Osteoblast (primary cell): ENCODE results near the gene TMEM179. TPM values are rescaled to one million over a fixed set of nuclear protein-coding genes. Genes with fewer than 3 reads are reported as not detected.
A peak's percentile ranks its signal among the peaks of the same experiment; 100 is the strongest.

ENCODE experiments used
- DNase-seq: peaks from one replicate; pipeline ENCODE4 v3.0.0; 2011; ENCODE audit warnings: low spot score, mixed read lengths; ENCODE audit not compliant: insufficient read length; ENCODE audit errors: missing footprints
- H2AFZ ChIP-seq: 2 replicates; pipeline ENCODE4 v1.6.0; 2011; ENCODE audit warnings: mild to moderate bottlenecking, low read length
- H3K27ac ChIP-seq: 2 replicates; pipeline ENCODE4 v1.5.1; 2011; ENCODE audit warnings: mild to moderate bottlenecking, low read depth, low read length, moderate library complexity
- H3K27me3 ChIP-seq: 2 replicates; pipeline ENCODE4 v1.6.0; 2012; ENCODE audit warnings: mild to moderate bottlenecking, control low read depth, inconsistent platforms, low read length, moderate library complexity; ENCODE audit not compliant: insufficient read depth
- H3K36me3 ChIP-seq: 2 replicates; pipeline ENCODE4 v1.5.1; 2011; ENCODE audit warnings: mild to moderate bottlenecking, low read length, control low read depth, moderate library complexity; ENCODE audit not compliant: insufficient read depth
- H3K4me1 ChIP-seq: 2 replicates; pipeline ENCODE4 v1.5.1; 2011; ENCODE audit warnings: mild to moderate bottlenecking, low read length, control low read depth, moderate library complexity; ENCODE audit not compliant: insufficient read depth
- H3K4me2 ChIP-seq: 2 replicates; pipeline ENCODE4 v1.6.0; 2011; ENCODE audit warnings: mild to moderate bottlenecking, low read length; ENCODE audit not compliant: insufficient read depth
- H3K4me3 ChIP-seq: fragments of 200-600 bp; sonication (generic); 3 replicates; pipeline ENCODE4 v1.5.1; 2012; ENCODE audit warnings: mild to moderate bottlenecking, low read length, inconsistent platforms; ENCODE audit not compliant: insufficient read depth
- H3K79me2 ChIP-seq: 2 replicates; pipeline ENCODE4 v1.6.0; 2012; ENCODE audit warnings: mild to moderate bottlenecking, low read length, control low read depth, inconsistent platforms; ENCODE audit not compliant: insufficient read depth
- H3K9me3 ChIP-seq: 2 replicates; pipeline ENCODE4 v1.5.1; 2011; ENCODE audit warnings: low read depth, low read length, control low read depth
- H4K20me1 ChIP-seq: 2 replicates; pipeline ENCODE4 v1.6.0; 2012; ENCODE audit warnings: mild to moderate bottlenecking, low read length, control low read depth; ENCODE audit not compliant: insufficient read depth
- total RNA-seq: library from RNA; depleted of rRNA; stranded (reverse); fragments of >200 nt; gene quantifications from 2 replicates; pipeline ENCODE4 v1.2.3, GENCODE V29; 2012
- TF ChIP-seq, protein P1 (sequence below): IDR thresholded peaks from 2 replicates; pipeline ENCODE4 v1.5.1; 2011; ENCODE audit warnings: mild to moderate bottlenecking, low read depth, low read length, moderate library complexity; ENCODE audit errors: extremely low read depth

TMEM179 gene
- total RNA-seq, 1 donor = not detected

DNA sequence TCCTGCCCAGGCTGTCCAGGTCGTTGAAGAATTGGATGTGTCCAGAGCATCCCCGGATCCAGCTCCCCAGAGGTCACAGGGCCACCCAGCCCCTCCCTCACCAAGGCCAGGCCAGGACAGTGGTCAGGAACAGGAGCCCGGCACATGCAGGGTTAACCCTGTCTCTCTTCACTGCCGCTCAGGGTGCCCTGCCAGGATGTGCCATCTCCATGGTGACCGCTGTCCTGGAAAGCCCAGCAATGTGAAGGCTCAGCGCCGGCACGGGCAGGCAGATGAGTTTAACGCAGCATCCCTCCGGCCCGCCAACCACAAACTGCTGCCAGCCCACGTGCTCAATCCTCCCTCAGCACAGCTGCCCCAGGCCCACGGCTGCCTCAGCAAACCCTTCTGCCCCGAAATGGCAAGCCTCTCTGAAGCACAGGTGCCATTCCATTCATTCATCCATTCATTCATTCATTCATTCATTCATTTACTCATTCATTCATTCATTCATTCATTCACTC, 4.4 kb downstream of the TMEM179 start:
- Histone ChIP-seq H4K20me1 (no peaks in the 10 kb centered on the region), H3K27me3 (peaks cover 5% of the 10 kb centered on the region), H3K4me1 (no peaks in the 10 kb centered on the region), H3K4me2 (no peak overlapping the region), H3K9me3 (no peaks in the 10 kb centered on the region), H3K36me3 (no peaks in the 10 kb centered on the region), H2AFZ (no peak overlapping the region), H3K4me3 (no peak overlapping the region), H3K79me2 (no peaks in the 10 kb centered on the region), H3K27ac (no peak overlapping the region)
- peak; percentile 93 for DNase-seq
- TF ChIP-seq, protein P1, sequence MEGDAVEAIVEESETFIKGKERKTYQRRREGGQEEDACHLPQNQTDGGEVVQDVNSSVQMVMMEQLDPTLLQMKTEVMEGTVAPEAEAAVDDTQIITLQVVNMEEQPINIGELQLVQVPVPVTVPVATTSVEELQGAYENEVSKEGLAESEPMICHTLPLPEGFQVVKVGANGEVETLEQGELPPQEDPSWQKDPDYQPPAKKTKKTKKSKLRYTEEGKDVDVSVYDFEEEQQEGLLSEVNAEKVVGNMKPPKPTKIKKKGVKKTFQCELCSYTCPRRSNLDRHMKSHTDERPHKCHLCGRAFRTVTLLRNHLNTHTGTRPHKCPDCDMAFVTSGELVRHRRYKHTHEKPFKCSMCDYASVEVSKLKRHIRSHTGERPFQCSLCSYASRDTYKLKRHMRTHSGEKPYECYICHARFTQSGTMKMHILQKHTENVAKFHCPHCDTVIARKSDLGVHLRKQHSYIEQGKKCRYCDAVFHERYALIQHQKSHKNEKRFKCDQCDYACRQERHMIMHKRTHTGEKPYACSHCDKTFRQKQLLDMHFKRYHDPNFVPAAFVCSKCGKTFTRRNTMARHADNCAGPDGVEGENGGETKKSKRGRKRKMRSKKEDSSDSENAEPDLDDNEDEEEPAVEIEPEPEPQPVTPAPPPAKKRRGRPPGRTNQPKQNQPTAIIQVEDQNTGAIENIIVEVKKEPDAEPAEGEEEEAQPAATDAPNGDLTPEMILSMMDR = no peak

DNA sequence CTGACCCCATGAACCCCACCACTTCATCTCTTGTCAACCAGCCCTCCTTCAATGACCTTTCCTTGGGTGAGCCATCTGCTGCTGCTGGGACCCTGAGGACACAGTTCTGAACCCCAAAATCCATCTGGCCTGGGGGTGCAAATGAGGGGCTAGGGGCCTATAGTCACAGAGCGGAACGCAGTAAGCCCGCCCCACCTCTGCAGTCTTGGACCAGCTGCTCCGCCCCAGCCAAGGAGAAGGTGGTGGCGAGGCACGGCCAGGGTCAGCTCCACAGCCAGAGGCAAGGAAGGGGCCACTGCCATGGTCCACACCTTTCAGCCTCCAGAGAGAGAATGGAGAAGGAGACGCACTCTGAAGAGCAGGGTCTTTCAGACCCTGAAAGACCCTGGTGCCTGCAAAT, 5.1 kb downstream of the TMEM179 start:
- Histone ChIP-seq H2AFZ (no peak overlapping the region), H3K9me3 (no peaks in the 10 kb centered on the region), H3K27ac (no peak overlapping the region), H3K27me3 (no peaks in the 10 kb centered on the region), H4K20me1 (no peaks in the 10 kb centered on the region), H3K4me3 (no peak overlapping the region), H3K36me3 (no peaks in the 10 kb centered on the region), H3K4me2 (no peak overlapping the region), H3K79me2 (no peaks in the 10 kb centered on the region), H3K4me1 (no peaks in the 10 kb centered on the region)
- no peak for DNase-seq
- TF ChIP-seq, protein P1 = no peak

DNA sequence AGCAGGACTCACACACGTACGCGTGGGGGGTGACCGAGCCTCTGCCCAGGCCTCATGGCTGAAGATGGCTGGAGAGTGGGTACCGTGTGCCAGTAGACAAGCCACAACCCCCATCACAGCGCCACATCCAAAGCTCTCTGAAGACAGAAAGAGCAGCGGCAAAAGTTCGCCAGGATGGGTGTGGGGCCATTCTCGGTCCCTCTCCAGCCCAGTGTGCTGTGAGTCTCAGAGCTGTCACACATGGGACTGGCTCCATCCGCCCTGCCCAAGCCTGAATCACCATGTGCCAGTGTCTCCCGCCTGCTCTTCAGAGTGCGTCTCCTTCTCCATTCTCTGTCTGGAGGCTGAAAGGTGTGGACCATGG, 5.7 kb downstream of the TMEM179 start:
- no peak for DNase-seq
- Histone ChIP-seq H3K4me3 (no peak overlapping the region), H3K4me1 (no peaks in the 10 kb centered on the region), H3K9me3 (no peaks in the 10 kb centered on the region), H4K20me1 (no peaks in the 10 kb centered on the region), H2AFZ (no peak overlapping the region), H3K36me3 (no peaks in the 10 kb centered on the region), H3K27me3 (no peaks in the 10 kb centered on the region), H3K79me2 (no peaks in the 10 kb centered on the region), H3K4me2 (no peak overlapping the region), H3K27ac (no peak overlapping the region)
- TF ChIP-seq, protein P1 = no peak

DNA sequence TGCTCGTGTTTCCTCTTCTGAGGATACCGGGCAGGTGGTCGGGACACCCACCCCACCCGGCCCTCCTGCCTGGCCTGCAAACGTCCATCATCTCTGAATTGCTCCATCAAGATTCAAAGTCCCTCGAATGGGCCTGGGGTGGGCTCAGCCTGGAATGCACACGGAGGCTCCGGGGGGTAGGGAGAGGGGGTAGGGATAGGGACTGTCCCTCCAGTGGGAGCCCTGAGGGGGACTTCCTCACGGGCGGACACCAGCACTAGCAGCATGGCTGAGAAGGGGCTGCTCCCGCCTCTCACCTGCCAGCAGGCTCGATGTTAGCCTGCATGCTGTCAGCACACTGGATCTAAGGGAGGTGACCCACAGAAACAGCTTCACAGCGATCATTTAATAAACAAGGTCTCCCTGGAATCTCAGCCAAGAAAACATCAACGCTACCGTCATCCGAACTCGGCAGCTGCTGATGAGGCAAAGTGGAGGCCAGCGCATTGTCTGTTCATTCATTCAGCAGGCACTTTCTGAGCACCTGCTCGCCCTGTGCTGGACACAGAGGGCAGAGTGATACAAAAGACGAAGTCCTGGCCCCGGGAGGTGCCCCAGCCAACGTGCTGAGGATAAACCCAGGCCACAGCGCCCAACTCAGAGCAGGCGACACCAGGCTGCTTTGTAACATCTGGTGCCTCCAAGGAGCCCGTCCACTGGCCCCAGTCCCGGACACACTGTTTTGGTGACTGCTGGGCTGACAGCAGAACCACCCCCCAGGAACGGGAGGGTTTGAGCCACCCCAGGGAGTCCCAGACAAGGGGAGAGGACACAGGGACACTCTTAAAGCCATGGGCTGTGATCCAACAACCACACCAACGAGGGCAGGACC, 6.3 kb downstream of the TMEM179 start:
- no peaks in the 10 kb centered on the region for H4K20me1 ChIP-seq
- no peak overlapping the region for H3K4me3 ChIP-seq
- no peaks in the 10 kb centered on the region for H3K9me3 ChIP-seq
- H3K36me3 ChIP-seq = no peaks in the 10 kb centered on the region
- DNase-seq = peak; percentile 74
- H3K4me2 ChIP-seq = no peak overlapping the region
- H3K27ac ChIP-seq = no peak overlapping the region
- no peak overlapping the region for H2AFZ ChIP-seq
- no peaks in the 10 kb centered on the region for H3K79me2 ChIP-seq
- TF ChIP-seq, protein P1 = no peak
- no peaks in the 10 kb centered on the region for H3K4me1 ChIP-seq
- H3K27me3 ChIP-seq = no peaks in the 10 kb centered on the region
